Stomach smooth muscle (tissue), 2 donors: ENCODE measurements around the gene ARMH1.

ENCODE experiments used
- H3K27ac ChIP-seq: one replicate; pipeline ENCODE4 v1.7.0; 2013; ENCODE audit warnings: mild to moderate bottlenecking, low read length, inconsistent platforms
- H3K27me3 ChIP-seq, 2 donors: one replicate each; pipeline ENCODE4 v1.7.0; 2013; ENCODE audit warnings: low read length in 2 of 2; ENCODE audit not compliant: insufficient read depth in 2 of 2, control insufficient read depth in 1 of 2
- H3K36me3 ChIP-seq, 2 donors: one replicate each; pipeline ENCODE4 v1.7.0; 2013; ENCODE audit warnings: low read length in 2 of 2; ENCODE audit not compliant: control insufficient read depth in 2 of 2, insufficient read depth in 2 of 2
- H3K4me1 ChIP-seq: one replicate; pipeline ENCODE4 v1.7.0; 2013; ENCODE audit warnings: low read length; ENCODE audit not compliant: control insufficient read depth, insufficient read depth
- H3K4me3 ChIP-seq, 2 donors: one replicate each; pipeline ENCODE4 v1.7.0; 2013; ENCODE audit warnings: low read length in 2 of 2
- H3K9ac ChIP-seq, 2 donors: one replicate each; pipeline ENCODE4 v1.7.0; 2013; ENCODE audit warnings: low read length in 2 of 2, mild to moderate bottlenecking in 1 of 2
- H3K9me3 ChIP-seq, 2 donors: one replicate each; pipeline ENCODE4 v1.7.0; 2013; ENCODE audit warnings: low read length in 2 of 2; ENCODE audit not compliant: control insufficient read depth in 2 of 2
- donor health status: healthy.
- donor health status: Pancreatic carcinoma.

The ARMH1 gene

DNA sequence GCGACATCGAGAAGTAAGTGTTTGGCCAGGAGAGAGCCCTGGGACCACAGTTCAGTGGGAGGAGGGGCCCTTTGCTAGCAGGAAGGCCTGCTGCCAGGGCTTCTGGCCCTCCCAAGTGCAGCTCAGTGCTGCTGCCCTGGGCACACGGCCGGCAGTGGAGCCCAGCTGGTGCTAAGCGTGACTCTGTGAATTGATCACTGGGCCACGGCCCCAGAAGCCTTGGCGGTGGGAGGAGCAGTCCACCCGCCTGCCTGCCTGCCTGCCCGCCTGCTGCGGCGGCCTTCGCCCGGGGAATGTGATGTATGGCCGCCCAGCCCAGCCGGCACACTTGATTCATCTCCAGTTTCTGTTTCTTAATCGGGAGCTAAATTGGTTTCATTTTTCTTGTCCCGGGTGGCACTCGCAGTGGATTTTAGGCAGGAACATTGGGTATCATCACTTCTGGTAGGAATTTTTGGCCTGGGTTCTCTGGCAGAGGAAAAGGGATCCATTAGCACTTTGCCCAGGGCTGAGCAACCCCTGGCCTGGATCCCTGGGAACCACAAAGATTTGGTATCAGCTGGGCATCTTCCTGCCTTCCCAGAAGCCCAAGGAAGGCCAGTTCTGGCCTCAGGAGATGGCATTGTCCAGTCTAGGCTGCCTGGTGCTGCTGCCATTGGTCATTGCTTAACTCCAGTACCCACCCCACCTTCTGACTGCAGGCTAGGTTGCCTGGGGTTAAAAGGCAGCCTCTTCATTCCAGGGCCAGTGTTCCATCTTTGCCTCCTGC, 28.9 kb upstream of the ARMH1 start:
- peaks cover 57% of the 10 kb centered on the region for H3K4me1 ChIP-seq
- peaks cover 24 to 50% of the 10 kb centered on the region in 2 donors for H3K36me3 ChIP-seq
- no peaks in the 10 kb centered on the region for H3K27me3 ChIP-seq
- H3K9me3 ChIP-seq = no peaks in the 10 kb centered on the region
- peak overlapping the region; percentile 65 to 75 for H3K9ac ChIP-seq
- peak overlapping the region; percentile 99 for H3K27ac ChIP-seq
- peak overlapping the region; percentile 40 to 58 for H3K4me3 ChIP-seq

DNA sequence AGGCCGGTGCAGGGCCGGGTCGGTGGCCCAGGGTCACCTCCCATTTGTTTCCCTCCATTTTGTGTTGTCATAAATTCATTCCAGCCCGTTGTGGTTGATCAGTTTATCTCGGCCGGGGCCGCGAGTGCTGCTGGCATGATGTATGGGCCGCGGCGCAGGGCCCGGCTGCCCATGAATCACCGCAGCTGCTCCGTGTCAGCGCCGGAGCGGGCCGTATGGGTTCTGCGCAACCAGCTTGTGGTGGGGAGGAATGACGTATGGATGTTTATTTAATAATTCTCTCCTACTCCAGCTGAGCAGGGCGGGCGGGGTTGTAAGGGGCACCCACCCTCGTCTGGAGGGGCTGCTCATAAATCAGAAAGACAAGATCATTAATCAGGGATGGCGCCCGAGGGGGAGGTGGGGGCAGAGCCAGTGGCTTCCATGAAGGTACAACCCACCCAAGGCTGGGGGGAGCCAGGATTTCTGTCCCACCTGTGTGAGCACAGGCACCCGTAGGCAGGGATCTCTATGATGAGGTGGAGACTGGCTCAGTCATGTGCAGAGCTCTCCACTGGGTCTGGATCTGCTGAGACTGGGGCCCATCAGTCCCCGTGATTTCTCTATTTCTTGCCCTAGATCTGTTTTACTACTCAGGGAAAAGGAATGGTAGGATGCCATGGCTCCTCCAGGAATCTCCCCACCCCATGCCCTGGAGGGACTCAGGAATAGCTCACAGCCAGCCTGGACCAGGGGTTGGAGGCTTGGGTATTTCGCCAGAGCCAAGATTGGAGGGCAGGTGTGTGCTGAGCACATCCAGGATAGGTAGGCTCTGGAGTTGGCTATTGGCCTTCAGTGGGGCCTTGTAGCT, 28.0 kb upstream of the ARMH1 start:
- no peaks in the 10 kb centered on the region for H3K27me3 ChIP-seq
- H3K27ac ChIP-seq = peak overlapping the region; percentile 99
- peak overlapping the region; percentile 65 to 75 for H3K9ac ChIP-seq
- H3K9me3 ChIP-seq = no peaks in the 10 kb centered on the region
- peaks cover 51% of the 10 kb centered on the region for H3K4me1 ChIP-seq
- peak overlapping the region; percentile 40 to 58 for H3K4me3 ChIP-seq
- H3K36me3 ChIP-seq = peaks cover 26 to 50% of the 10 kb centered on the region in 2 donors

DNA sequence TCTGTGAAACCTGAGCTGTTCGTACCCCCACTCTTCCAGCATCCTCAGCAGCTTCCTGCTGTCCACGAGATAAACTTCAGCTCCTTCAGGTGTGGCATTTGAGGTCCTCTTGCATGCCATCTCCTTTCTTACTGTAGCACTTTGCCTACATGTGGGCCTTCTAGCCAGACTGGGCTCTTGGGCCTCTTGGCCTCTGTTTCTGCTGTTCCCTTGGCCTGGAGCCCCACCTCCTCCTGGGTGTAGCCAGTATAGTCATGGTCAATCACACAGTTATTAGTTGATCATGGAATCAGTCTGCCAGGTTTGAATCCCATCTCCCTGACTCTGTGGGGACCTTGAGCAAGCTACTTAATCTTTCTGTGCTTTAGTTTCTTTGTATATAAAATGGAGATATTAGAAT, 26.6 kb upstream of the ARMH1 start:
- H3K36me3 ChIP-seq = peaks cover 23 to 44% of the 10 kb centered on the region in 2 donors
- no peaks in the 10 kb centered on the region for H3K27me3 ChIP-seq
- H3K27ac ChIP-seq = peak overlapping the region; percentile 99
- H3K9me3 ChIP-seq = no peaks in the 10 kb centered on the region
- H3K4me1 ChIP-seq = peaks cover 40% of the 10 kb centered on the region
- H3K4me3 ChIP-seq = no peak overlapping the region
- H3K9ac ChIP-seq = peak overlapping the region in 1 of 2 donors; percentile 21

DNA sequence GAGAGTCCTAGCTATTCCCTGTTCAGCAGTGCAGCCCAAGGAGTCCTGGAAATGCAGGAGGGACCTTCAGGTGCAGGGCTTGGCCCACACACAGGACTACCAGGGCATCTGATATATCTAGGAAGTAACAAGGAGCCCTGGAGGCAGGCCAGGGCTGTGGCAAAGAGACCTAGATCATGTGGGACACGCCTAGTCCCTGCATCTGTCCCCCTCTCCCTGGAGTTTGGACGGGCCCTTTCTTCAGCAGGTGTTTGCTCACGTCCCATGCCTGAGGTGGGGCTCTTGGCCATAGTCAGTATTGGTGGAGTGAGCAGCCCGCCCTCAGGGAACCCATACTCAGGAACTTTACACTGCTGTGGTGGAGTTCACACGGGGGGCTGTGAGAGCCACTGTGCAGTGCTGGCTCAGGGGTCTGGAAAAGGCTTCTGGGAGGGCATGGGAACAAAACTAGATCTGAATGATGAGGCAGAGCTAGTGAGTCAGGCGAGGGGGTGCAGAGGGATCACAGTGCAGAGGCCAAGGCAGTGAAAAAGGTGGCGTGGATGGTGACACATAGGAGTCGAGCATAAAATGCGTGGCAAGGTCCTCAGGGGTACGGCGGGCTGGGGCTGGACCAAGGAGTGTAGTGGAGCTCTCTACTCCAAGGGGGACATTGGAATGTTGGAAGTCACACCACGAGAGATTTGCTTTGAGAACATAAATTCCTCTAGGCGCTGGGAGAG, 25.8 kb upstream of the ARMH1 start:
- Histone ChIP-seq H3K36me3 (peaks cover 23 to 41% of the 10 kb centered on the region in 2 donors), H3K9ac (no peak overlapping the region), H3K4me1 (peaks cover 32% of the 10 kb centered on the region), H3K4me3 (no peak overlapping the region), H3K27me3 (no peaks in the 10 kb centered on the region), H3K27ac (no peak overlapping the region), H3K9me3 (no peaks in the 10 kb centered on the region)

DNA sequence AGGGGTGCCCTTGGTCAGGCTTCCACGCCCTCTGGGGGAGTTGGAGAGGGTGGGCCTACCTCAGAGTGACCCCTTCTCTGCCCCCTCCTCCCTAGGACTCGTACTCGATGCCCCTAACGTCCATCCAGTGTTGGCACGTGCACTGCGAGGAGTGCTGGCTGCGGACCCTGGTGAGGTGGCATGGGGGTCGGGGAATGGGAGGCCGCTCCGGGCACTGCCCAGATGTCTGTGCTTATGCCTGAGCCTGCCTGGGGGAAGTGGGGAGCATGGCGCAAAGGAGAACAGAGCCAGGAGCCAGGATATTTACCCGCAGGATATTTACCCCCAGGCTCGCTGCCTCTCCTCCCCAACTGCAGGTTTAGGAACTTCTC, 24.7 kb upstream of the ARMH1 start:
- Histone ChIP-seq H3K36me3 (peaks cover 23 to 43% of the 10 kb centered on the region in 2 donors), H3K4me1 (peaks cover 21% of the 10 kb centered on the region), H3K9me3 (no peaks in the 10 kb centered on the region), H3K4me3 (no peak overlapping the region), H3K27me3 (no peaks in the 10 kb centered on the region), H3K9ac (no peak overlapping the region), H3K27ac (no peak overlapping the region)

DNA sequence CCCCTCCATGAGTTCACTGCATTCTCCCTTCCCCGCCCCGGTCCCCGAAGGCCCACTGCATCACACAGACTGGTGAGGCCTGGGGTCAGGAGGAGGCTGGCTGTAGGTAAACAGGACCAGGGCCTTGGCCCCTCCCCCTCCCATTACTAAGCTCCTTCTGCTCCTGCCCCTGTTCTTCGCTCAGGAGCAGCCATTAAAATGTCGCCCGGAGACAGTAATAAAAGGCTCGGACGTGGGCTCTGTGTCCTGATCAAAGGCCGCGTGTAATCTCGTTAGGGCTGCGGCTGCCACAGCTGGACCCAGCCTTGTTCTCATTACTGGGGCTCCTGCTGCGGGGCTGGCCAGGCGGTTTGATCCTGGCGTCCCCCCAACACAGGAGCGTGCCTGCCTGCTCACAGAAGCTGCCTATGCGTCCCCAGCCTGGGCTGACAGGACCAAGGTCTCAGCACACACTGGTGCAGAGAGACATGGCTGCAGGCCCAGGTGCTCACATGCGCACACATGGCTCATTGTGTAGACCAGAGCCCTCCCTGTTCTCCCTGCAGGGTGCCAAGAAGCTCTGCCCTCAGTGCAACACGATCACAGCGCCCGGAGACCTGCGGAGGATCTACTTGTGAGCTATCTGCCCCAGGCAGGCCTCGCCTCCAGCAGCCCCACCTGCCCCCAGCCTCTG, 24.2 kb upstream of the ARMH1 start:
- H3K36me3 ChIP-seq = peaks cover 23 to 39% of the 10 kb centered on the region in 2 donors

DNA sequence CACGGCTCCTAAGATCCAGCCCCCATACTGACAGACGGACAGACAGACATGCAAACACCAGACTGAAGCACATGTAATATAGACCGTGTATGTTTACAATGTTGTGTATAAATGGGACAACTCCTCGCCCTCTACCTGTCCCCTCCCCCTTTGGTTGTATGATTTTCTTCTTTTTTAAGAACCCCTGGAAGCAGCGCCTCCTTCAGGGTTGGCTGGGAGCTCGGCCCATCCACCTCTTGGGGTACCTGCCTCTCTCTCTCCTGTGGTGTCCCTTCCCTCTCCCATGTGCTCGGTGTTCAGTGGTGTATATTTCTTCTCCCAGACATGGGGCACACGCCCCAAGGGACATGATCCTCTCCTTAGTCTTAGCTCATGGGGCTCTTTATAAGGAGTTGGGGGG, 23.4 kb upstream of the ARMH1 start:
- H3K4me1 ChIP-seq = peaks cover 10% of the 10 kb centered on the region
- H3K9ac ChIP-seq = no peak overlapping the region
- peaks cover 23 to 38% of the 10 kb centered on the region in 2 donors for H3K36me3 ChIP-seq
- no peaks in the 10 kb centered on the region for H3K9me3 ChIP-seq
- H3K4me3 ChIP-seq = no peak overlapping the region
- no peaks in the 10 kb centered on the region for H3K27me3 ChIP-seq
- no peak overlapping the region for H3K27ac ChIP-seq

More for the DNA sequence above, 24.2 kb upstream of the ARMH1 start:
- Histone ChIP-seq H3K9me3 (no peaks in the 10 kb centered on the region), H3K4me3 (no peak overlapping the region), H3K9ac (no peak overlapping the region), H3K27ac (no peak overlapping the region), H3K27me3 (no peaks in the 10 kb centered on the region), H3K4me1 (peaks cover 16% of the 10 kb centered on the region)

DNA sequence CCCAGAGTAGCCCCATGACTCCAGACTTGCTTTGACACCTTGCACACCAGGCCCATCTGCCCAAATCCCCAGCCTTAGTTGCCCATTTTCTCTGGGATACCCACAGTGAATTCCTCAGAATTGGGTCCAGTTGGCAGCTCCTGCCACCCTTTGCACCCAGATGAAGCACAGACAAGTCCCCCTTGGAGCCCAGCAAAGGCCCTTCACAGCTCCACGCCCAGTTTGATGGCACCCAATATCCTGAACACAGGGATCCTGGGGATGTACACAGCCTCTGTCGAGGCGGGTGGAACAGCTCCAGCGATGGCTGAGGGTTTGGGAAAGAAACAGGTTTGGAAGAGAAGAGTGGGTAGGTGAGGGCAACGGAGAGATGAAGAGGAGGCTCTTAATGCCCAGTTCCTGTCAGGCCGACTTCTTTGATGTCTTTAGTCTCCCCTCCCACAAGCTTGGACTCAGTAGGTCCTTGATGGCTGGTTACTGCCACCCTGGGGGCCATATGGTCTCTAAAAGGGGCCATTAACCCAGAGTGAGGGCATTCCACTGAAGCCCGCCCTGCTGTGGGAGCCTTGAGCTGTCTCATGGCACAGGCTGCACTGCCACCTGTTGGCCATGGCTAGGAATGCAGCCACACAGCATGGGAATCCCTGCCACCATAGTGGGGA, 21.9 kb upstream of the ARMH1 start:
- H3K27ac ChIP-seq = peak overlapping the region; percentile 41
- H3K27me3 ChIP-seq = no peaks in the 10 kb centered on the region
- peaks cover 21 to 31% of the 10 kb centered on the region in 2 donors for H3K36me3 ChIP-seq
- H3K4me1 ChIP-seq = peaks cover 3% of the 10 kb centered on the region
- no peaks in the 10 kb centered on the region for H3K9me3 ChIP-seq
- no peak overlapping the region for H3K4me3 ChIP-seq
- H3K9ac ChIP-seq = peak overlapping the region in 1 of 2 donors; percentile 36

DNA sequence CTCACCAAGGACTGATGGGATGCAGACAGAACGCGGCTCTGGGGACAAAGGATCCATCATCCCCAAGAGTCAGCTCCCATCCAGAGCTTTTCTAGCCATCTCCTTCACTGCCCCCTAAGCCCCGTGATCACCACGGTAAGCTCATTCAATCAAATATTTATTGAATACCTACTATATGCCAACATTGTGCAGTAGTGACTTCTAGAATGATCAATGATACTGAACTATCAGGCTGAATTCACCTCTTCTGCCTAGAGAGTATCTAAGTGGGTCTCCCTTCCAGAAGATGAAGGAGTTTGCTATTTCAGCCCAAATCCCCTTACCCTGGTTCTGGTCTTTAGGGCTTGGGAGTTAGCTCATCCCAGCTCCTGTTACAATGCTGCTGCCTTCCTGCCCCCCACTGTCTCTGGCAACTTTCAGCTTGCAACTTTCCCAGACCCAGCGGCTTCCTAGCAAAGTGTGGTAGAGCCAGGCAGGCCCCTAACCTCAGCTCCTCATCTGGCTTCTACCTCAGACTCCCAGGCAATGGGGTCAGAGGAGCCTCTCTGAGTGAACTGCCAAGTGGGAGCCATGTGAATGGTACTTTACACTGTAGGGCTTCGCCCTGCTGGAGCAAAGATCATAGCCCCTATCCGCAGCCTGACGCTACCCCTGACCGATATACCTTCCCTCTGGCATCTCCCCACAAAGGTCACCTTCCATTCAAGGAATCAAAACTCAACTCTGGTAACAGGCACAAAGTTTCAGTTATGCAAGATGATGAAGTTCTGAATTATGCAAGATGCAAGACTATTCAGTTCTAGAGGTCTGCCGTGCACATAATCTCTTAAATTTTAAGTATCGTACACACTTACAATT, 21.2 kb upstream of the ARMH1 start:
- Histone ChIP-seq H3K27me3 (no peaks in the 10 kb centered on the region), H3K9me3 (no peaks in the 10 kb centered on the region), H3K27ac (no peak overlapping the region), H3K4me3 (no peak overlapping the region), H3K9ac (peak overlapping the region in 1 of 2 donors; percentile 36), H3K36me3 (peaks cover 21 to 30% of the 10 kb centered on the region in 2 donors), H3K4me1 (peaks cover 3% of the 10 kb centered on the region)
